Activated CD8-positive, alpha-beta memory T cell treated with anti-CD3 and anti-CD28 coated beads, Interleukin-2, amount 50 U/mL, for 24 hours (primary cell): ENCODE data around the gene PACRG.

Experiments used
- DNase-seq: peaks from one replicate; pipeline ENCODE4 v3.0.0-alpha.2; 2020; ENCODE audit errors: extremely low read depth

PACRG gene

GRCh38 chr6:162710419-162710818 is 17.4 kb upstream of the PACRG start:
- no peak for DNase-seq

DNA sequence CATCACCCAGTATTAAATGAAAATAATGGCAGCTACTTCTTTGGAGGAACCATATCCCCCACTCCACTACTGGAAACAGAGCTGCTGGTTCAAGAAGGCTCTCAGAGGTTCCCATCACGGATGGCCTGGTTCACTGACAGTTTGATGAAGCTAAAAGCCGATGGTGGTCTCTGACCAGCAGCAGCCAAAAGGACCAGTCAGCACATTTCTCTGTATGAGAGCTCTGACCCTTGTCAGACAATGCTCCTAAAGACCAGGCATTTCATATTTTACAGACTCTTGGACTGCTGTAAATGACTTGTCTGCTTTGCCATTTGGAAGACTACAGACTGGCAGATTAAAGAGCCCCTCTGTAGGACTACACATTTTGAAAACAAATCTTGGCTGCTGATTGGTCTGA is 16.8 kb upstream of the PACRG start:
- no peak for DNase-seq

DNA sequence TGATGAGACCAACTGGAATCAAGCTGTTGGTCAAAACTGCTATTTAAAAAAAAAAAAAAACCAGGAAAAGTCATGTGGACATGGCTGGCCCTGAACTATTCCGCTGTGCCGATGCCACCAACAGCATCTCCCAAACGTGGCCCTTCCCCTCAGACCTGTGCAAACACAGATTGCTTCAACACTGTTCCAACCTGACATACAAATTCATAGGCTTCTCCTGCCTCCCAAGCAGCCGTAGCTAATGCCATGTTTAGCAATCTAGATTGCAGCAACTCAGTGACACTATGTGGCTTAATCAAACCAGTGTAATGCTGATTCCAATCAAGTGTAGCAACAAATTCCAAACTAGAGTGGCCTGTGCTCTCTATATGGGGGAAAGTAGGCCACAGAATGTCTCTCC is 16.4 kb upstream of the PACRG start:
- no peak for DNase-seq

DNA sequence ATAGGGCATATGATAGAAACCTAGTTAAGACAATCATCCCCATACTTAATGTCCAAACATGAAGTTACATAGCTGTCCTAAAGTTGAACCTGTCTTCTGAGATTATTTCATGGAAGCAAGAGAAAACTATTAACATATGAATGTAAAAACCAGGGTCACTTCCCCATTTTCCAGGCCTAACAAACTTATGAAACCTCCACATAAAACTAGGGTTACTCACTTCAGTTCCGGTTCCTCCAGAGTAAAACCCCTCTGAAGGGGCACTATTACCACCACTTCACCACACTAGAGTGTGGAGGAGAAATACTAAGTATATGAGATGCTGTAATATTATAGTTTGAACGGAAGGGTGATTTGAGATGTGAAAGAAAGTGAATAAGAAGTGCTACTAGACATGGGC is 15.1 kb upstream of the PACRG start:
- no peak for DNase-seq

DNA sequence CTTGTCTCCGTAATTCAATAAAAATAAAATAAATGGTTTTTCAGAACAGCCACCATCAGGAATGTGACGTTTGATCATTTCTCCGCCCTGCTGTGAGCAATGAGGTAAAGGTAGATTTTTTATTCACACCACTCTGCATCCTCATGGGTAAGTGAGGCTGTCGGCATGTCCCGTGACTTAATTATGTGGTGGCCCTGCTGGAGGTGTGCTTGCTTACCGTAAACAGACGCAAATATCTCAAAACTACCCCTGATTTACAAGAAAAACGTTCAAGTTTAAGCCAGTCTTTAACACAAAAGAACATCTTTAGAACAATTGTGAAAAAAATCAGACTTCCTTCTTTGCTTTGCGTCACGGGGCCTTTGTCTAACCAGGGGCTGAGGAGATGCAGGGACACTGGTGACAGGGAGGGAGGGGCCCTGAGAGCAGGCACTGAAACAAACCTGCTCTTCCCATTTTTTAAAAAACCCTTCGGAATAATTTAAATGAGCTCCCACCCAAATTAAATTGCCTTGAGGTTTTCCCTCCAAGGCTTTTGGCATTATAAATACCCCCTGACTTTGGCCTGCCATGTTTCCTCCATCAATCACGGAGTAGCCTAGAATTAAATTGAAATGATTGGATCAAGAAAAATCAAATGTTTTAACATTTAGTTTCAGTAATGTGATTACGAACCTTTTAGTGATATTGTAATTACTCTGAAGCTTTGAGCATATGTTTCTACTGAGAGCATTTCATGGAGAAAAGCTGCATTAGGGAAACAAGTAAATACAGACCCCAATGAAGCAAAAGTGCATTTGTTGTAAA is 13.6 kb upstream of the PACRG start:
- DNase-seq: no peak

- DNase-seq: no peak
These were observed 12.2 kb upstream of the PACRG start for GRCh38 chr6:162715601-162716000.

DNA sequence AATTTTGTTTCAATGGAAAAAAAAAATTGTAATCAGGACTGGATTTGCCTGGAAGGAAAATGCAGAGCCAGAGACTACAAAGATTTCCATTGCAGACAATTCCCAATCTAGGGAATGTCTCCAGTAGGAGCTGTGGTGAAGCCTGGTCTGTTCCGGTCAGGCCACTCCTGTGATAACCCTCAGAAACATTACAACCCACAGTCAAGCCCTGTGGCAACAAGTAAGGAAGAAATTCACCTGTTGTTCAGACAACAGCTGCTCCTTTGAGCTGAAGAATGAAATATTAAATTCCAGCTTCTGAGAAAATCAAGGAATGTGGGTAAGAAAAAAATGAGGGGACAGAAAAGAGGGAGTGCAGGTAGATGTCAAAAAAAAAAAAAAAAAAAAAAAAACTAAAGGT is 8.2 kb upstream of the PACRG start:
- no peak for DNase-seq

DNA sequence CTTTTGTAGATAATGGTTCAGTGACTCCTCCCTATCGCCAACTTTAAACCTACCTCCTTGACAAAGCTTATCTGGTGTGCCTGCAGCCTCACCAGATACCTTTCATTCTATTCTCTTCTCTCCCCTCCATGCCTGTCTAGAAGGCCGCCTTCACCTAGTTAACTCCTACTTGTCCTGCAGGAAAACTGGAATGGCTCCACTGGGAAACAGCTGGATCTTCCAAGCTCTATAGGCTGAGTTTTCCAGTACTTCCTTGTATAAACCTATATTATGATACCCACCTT is 6.4 kb upstream of the PACRG start:
- no peak for DNase-seq

GRCh38 chr6:162722226-162722625 is 5.5 kb upstream of the PACRG start:
- DNase-seq: no peak

- no peak for DNase-seq
These were observed 5.1 kb upstream of the PACRG start for GRCh38 chr6:162722633-162723032.

DNA sequence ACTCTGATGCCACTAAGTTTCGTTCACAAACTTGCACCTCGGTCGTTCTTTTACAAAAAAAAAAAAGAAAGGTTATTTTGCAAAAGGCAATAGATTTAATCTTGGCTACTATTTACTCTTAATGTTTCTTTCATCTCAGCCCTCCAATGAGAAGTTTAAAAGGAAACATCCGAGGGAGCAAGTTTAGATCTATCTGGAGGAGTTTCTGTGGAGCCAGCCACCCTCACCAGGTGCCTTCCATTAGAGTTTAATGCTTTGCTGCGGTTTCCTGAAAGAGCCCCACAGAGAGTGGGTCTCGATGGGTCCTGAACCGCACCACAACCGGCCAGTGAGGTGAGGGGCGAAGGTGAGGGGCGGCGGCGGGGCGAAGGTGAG is 840 bp upstream of the PACRG start:
- DNase-seq: no peak

- DNase-seq: no peak
These were observed 423 bp downstream of the PACRG start for GRCh38 chr6:162728197-162728596.

- no peak for DNase-seq
These were observed 932 bp downstream of the PACRG start for GRCh38 chr6:162728706-162729105.

DNA sequence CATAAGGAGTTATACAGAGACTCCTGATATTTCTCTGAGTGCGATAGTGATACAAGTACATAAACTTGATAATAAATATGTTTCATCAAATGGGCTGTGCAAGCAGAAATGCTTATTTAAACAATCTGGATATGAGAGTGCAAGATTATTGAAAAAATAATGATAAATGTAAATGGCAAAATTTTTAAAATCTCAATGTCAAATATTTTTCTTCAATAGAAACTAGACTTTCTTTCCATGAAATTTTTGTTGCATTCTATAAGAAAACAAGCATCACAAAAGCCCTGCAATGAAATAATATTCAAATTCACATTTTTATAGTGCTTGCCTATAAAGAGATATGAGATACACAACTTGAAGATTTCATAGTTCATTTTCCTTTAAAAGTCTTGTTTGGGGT is 2.7 kb downstream of the PACRG start:
- DNase-seq: no peak

DNA sequence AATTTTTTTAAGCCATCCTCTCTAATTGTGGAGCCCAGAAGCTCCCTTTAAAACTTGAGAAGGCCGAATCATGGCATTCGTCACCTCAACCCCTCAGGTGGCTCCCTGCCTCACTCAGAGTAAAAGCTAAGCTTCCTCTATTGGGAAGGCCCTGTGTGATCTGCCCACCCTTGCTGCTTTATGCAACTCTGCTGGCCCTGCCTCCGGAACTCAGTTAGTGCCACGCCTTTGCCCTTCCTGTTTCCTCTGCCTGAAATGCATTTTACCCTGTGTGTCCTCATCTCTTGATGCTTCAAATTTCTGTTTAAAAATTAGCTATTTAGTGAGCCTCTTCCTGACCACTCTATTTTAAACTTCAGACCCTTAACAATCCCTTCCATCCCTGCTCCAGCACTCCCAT is 5.7 kb downstream of the PACRG start:
- no peak for DNase-seq

GRCh38 chr6:162736961-162737360 is 9.2 kb downstream of the PACRG start:
- DNase-seq: no peak

GRCh38 chr6:162750776-162751175 is 23.0 kb downstream of the PACRG start:
- no peak for DNase-seq

DNA sequence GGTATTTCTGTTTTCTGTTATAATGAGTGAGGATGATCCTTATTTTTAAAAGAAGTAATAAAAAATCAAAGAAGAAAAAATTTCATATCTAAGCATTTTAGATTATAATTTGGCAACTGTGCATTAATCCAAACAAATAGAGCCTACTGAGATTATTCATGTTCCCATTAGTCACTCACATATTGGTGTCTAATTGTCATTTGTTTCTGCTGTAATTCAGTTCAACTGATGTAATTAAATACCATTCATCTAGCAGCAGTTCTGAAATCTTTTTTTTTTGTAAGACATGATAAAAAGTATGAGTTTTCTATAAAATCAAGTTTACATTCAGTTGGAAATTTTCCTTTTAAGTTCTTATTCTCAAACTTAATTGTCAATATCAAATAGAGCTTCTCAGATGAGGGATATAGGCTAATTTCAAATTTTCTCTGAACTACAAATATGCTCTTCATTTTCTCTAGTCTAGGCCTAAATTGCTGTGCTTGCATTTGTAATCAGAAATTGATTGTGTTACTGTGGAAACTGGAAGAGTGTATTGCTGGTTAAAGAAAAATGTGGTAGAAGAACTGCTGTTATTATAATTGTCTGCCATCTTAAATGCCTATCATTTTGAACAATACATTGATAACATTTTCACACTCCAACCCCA is 23.6 kb downstream of the PACRG start:
- DNase-seq: no peak

DNA sequence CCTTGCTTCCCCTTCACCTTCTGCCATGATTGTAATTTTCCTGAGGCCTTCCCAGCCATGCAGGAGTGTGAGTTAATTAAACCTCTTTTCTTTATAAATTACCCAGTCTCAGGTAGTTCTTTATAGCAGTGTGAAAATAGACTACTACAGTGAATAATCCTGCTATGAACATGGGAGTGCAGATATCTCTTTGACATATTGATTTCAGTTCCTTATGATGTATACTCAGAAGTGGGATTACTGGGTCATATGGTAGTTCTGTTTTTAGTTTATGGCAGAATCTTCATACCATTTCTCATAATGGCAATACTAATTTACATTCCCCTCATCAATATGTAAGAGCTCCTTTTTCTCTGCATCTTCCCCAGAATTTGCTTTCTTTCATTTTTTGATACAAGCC is 26.0 kb downstream of the PACRG start:
- no peak for DNase-seq

GRCh38 chr6:162770136-162770535 is 42.4 kb downstream of the PACRG start:
- no peak for DNase-seq

GRCh38 chr6:162770955-162771354 is 43.2 kb downstream of the PACRG start:
- DNase-seq: no peak

- no peak for DNase-seq
These were observed 44.7 kb downstream of the PACRG start for GRCh38 chr6:162772466-162772865.

DNA sequence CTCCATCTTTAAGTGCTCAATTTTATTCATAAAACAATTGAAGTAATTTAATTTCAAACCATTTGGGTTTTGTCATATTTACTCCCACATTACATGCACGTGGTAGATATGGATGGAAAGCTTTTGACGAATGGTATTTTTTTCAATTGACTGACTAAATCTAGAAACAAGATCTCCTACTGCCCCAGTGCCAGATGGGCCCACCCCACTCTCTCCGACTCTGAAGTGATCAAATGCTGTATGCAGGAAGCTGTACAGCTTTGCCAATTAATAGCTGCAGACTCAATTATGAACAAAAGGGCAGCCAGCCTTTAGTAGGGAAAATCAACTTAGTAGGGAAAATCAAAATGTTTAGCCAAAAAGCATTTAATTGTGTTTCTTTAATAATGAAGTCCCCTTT is 46.2 kb downstream of the PACRG start:
- no peak for DNase-seq

DNA sequence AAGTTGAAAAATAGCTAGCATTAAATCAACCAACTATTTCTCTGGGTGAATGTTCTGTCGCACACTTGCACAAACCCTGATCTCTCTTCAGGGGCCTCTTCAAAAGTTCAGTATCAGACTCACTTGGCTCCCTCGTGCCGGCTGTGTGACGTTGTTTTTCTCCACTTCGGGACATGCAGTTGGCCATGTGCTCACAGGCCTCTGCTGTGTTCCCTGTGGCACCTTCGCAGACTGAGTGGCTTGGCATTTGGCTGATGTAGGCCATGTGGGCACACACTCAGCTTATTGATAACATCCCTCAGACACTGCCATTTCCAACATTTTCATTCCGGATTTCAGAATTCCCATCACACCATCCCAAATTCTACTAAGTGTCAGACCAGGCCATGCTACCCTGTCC is 49.3 kb downstream of the PACRG start:
- no peak for DNase-seq
